Upper lobe of left lung (tissue), 4 donors: ENCODE data around the gene OR8K1.

Experiments
- POLR2A ChIP-seq, 4 donors: fragments of 450-650 bp; IDR thresholded peaks; one replicate each; pipeline ENCODE4 v1.5.1; 2016 to 2017; ENCODE audit warnings: antibody characterized with exemption in 4 of 4, mild to moderate bottlenecking in 2 of 4
- TF ChIP-seq, protein P1 (sequence below), 6 experiments: fragments of 450-650 bp in 4 of 6; fragments of 200-600 bp in 2 of 6; sonication (generic) in 2 of 6; IDR thresholded peaks; one replicate each; pipeline ENCODE4 v1.5.1; 2016 to 2019; ENCODE audit warnings: antibody characterized with exemption in 6 of 6

DNA sequence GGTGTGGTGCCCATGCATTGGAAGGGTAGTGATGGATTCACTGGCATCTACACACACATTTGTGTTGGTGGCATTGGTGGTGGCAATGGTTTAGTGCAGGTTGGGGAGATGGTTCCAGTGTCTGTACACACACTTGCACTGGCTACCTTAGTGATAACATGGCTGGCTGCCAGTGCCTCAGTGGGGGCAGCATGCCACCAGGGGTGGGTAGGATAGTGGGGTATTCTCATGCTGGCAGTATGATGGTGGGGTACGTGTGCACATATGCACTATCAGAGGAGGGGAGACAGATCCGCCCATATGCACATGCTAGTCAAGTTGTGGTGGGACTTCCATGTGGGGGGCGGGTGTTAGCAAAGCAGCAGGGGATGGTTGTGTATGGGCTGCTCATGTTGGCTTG, 38.0 kb upstream of the OR8K1 start:
- TF ChIP-seq, protein P1, sequence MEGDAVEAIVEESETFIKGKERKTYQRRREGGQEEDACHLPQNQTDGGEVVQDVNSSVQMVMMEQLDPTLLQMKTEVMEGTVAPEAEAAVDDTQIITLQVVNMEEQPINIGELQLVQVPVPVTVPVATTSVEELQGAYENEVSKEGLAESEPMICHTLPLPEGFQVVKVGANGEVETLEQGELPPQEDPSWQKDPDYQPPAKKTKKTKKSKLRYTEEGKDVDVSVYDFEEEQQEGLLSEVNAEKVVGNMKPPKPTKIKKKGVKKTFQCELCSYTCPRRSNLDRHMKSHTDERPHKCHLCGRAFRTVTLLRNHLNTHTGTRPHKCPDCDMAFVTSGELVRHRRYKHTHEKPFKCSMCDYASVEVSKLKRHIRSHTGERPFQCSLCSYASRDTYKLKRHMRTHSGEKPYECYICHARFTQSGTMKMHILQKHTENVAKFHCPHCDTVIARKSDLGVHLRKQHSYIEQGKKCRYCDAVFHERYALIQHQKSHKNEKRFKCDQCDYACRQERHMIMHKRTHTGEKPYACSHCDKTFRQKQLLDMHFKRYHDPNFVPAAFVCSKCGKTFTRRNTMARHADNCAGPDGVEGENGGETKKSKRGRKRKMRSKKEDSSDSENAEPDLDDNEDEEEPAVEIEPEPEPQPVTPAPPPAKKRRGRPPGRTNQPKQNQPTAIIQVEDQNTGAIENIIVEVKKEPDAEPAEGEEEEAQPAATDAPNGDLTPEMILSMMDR (IDR thresholded peaks at IDR 0.05) = no peak
- no peak for TF ChIP-seq POLR2A (IDR thresholded peaks at IDR 0.05)
